Thoracic aorta (tissue), 2 donors: ENCODE data around the gene CACTIN. TPM values are rescaled to one million over a fixed set of nuclear protein-coding genes. Genes with fewer than 3 reads are reported as not detected.
"Not testable (repeated sequence)": the region's sequence is repeated elsewhere in the genome, so short reads cannot be mapped to it uniquely, and the experiment has no call there.

ENCODE experiments used
- ATAC-seq: fragments of 150-250 bp; one replicate; pipeline ENCODE4 v1.8.0; 2017; ENCODE audit warnings: low read depth; ENCODE audit not compliant: insufficient number of reproducible peaks, low FRiP score
- DNase-seq: peaks from one replicate; pipeline ENCODE4 v3.0.0-alpha.2; 2020; ENCODE audit warnings: low spot score
- H3K27ac ChIP-seq, 2 donors: fragments of 200-600 bp; sonication (generic); 1 replicate in 1 of 2; 2 replicates in 1 of 2; pipeline ENCODE4 v1.5.1; 2016; ENCODE audit warnings: mild to moderate bottlenecking in 2 of 2, moderate library complexity in 2 of 2
- H3K27me3 ChIP-seq: fragments of 200-600 bp; sonication (generic); replicated peaks from 2 replicates; pipeline ENCODE4 v1.6.0; 2016; ENCODE audit warnings: mild to moderate bottlenecking; ENCODE audit not compliant: insufficient read depth
- H3K36me3 ChIP-seq: fragments of 200-600 bp; sonication (generic); one replicate; pipeline ENCODE4 v1.5.1; 2016
- H3K4me1 ChIP-seq, 2 donors: fragments of 200-600 bp; sonication (generic); 1 replicate in 1 of 2; 2 replicates in 1 of 2; pipeline versions ENCODE4 v1.5.1 to v1.6.0; 2016; ENCODE audit warnings: low read depth in 2 of 2, mild to moderate bottlenecking in 1 of 2; ENCODE audit not compliant: control insufficient read depth in 1 of 2
- H3K4me3 ChIP-seq: fragments of 200-600 bp; sonication (generic); 2 replicates; pipeline ENCODE4 v1.5.1; 2016; ENCODE audit warnings: mild to moderate bottlenecking
- H3K9me3 ChIP-seq: fragments of 200-600 bp; sonication (generic); 2 replicates; pipeline ENCODE4 v1.5.1; 2016
- total RNA-seq, 2 donors: library from RNA; depleted of rRNA; stranded (reverse); fragments of >200 nt; gene quantifications; one replicate each; pipeline versions ENCODE4 v1.1.0 to v1.2.3, GENCODE V29; 2016
- TF ChIP-seq, protein P1 (sequence below): fragments of 200-600 bp; sonication (generic); IDR thresholded peaks from one replicate; pipeline ENCODE4 v1.5.1; 2019; ENCODE audit warnings: antibody characterized with exemption

CACTIN gene
- total RNA-seq, 2 donors from 2014 or later: 33.4 to 38.0 TPM

DNA sequence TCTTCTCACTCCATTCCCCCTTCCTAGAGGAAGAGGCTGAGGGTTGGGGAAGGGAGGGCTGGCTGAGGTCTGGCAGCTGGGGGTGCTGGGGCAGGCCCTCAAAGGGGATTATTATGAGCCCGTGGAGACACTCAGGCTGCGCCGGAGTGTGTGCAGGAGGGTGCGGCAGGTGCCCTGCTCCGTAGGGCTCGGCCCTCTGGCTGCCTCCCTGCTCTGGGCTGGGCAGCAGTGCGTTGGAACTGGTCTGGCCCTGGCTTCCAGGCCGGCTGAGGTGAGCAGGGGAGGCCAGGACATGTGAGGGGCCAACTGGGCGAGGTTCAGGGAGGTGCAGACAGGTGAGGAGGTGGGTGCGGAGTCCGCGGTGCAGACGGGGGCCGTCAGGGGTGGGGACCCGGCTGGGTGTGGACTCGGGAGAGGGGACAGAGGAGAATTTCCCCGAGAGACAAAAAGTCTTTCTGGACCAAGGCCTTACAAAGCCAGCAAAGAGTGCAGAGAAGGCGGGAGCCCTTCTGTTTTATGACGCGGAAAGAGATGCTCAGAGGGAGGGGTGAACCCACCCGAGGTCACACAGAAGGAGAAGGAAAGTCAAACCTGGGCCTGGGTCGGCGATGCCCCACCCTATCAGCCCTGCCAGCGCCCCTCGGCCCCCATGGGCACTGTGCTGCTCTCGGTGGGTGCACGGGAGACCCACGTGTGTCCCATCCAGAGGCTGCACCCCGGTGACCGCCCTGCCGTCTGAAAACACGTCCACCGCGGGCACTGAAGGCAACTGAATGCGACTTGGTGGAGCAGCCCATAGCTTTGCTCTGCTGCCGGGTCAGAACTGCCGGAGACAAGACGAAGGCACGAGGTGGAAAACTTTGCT, 42.7 kb upstream of the CACTIN start:
- Histone ChIP-seq H3K4me3 (peak overlapping the region; percentile 68), H3K27ac (peak overlapping the region; percentile 100), H3K9me3 (no peaks in the 10 kb centered on the region), H3K4me1 (peaks cover 32 to 63% of the 10 kb centered on the region in 2 donors), H3K27me3 (no peaks in the 10 kb centered on the region), H3K36me3 (peaks cover 10% of the 10 kb centered on the region)
- ATAC-seq (no peak), DNase-seq (no peak)
- TF ChIP-seq, protein P1, sequence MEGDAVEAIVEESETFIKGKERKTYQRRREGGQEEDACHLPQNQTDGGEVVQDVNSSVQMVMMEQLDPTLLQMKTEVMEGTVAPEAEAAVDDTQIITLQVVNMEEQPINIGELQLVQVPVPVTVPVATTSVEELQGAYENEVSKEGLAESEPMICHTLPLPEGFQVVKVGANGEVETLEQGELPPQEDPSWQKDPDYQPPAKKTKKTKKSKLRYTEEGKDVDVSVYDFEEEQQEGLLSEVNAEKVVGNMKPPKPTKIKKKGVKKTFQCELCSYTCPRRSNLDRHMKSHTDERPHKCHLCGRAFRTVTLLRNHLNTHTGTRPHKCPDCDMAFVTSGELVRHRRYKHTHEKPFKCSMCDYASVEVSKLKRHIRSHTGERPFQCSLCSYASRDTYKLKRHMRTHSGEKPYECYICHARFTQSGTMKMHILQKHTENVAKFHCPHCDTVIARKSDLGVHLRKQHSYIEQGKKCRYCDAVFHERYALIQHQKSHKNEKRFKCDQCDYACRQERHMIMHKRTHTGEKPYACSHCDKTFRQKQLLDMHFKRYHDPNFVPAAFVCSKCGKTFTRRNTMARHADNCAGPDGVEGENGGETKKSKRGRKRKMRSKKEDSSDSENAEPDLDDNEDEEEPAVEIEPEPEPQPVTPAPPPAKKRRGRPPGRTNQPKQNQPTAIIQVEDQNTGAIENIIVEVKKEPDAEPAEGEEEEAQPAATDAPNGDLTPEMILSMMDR: no peak

DNA sequence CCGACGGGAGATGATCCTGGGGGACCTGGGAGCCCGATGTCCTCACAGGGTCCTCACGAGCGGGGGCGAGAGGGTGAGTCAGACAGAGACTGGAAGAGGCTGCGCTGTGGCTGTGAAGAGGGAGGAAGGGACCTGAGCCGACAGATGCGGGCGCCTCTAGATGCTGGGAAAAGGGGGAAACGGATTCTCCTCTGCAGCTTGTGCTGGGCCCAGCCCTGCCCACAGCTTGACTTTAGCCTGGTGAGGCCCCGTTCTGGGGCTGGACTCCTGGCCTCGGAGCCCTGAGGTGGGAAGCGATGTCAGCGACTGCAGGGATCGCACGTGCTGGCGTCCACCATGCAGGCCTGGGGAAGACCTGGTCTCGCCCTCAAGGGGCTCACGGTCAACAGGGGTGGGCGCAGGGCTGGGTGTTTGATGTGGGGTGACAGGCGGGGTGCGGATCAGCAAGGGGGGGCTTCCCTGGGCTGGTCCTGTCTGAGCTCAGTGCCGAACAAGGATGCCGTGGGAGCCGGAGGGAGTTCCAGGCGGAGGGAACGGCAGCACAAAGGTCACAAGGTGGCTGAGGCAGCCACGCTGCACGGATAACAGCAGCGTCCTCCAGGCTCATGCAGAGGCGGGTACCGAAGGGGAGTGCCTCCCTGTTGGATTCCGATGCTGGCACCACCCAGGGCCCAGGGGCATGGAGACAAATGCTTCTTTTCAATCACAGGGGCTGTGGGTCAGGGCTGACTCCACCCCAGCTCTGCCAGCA, 41.9 kb upstream of the CACTIN start:
- peak overlapping the region; percentile 68 for H3K4me3 ChIP-seq
- H3K27ac ChIP-seq: peak overlapping the region; percentile 100
- peaks cover 32 to 63% of the 10 kb centered on the region in 2 donors for H3K4me1 ChIP-seq

DNA sequence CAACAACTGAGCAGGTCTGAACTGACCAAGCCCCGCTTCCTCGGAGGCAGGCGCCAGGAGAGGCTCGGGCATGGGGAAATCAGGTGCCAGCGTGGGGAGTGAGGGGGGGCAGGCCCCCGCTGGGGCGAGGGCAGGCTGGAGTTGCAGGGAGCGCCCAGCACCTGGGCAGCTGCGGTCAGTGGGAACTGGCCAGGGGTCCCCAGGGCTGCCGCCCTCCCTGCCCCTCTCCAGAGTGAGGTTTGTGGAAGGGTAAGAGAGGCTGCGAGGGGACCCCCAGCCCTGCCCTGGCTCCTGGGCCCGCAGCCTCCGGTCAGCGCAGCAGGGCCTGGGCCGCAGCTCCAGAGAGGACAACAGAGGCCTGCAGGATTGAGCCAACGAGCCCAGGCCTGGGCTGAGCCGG, 41.2 kb upstream of the CACTIN start:
- H3K27me3 ChIP-seq: no peaks in the 10 kb centered on the region
- H3K4me1 ChIP-seq: peaks cover 32 to 63% of the 10 kb centered on the region in 2 donors
- H3K9me3 ChIP-seq: no peaks in the 10 kb centered on the region
- ATAC-seq: no peak
- H3K4me3 ChIP-seq: no peak overlapping the region
- peak overlapping the region; percentile 100 for H3K27ac ChIP-seq
- H3K36me3 ChIP-seq: peaks cover 26% of the 10 kb centered on the region
- DNase-seq: no peak
- TF ChIP-seq, protein P1: no peak

More for the DNA sequence above, 41.9 kb upstream of the CACTIN start:
- ATAC-seq (no peak), DNase-seq (no peak)
- Histone ChIP-seq H3K36me3 (peaks cover 18% of the 10 kb centered on the region), H3K27me3 (no peaks in the 10 kb centered on the region), H3K9me3 (no peaks in the 10 kb centered on the region)
- TF ChIP-seq, protein P1: no peak

DNA sequence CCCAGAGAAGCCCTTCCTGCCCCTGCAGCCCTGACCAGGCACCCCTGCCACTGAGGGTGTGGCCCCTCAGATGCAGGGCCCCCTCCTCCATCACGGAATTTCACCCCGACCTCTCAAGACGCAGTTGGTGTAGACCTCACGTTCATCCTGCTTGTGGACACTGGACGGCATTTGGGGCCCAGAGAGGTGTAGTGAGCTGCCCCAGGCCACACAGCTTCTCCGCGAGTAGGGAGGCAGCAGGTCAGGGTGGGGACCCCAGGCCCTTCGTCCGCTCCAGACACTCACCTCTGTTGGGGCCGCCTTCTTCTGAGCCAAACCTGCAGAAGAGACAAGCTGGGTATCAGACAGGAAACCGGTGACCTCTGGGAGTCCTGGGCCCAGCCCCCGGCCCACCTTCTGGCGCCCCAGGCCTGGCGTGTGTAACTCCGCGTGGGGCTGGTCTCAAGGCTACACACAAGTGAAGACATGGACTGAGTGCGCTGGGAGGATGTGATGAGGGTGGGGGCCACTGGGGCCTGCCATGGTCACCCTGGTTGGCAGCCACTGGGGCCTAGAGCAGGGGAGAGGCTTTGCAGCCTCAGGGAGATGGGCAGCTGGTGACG, 40.5 kb upstream of the CACTIN start:
- Histone ChIP-seq H3K27ac (peak overlapping the region; percentile 100), H3K27me3 (no peaks in the 10 kb centered on the region), H3K4me3 (no peak overlapping the region), H3K36me3 (peaks cover 32% of the 10 kb centered on the region), H3K4me1 (peaks cover 30 to 58% of the 10 kb centered on the region in 2 donors), H3K9me3 (no peaks in the 10 kb centered on the region)
- ATAC-seq (no peak), DNase-seq (no peak)
- TF ChIP-seq, protein P1: no peak

DNA sequence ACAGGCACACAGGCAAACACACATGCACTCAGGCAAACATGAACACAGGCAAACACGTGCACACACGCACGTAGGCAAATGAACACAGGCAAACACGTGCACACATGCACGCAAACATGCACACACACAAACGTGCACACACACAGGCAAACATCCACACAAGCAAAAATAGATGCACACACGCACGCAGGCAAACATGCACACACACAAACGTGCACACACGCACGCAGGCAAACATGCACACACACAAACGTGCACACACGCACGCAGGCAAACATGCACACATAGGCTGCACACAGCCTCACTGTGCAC, 39.9 kb upstream of the CACTIN start:
- Histone ChIP-seq H3K4me1 (peaks cover 23 to 52% of the 10 kb centered on the region in 2 donors), H3K36me3 (peaks cover 38% of the 10 kb centered on the region)
- not testable (repeated sequence) for DNase-seq, H3K27ac ChIP-seq, ATAC-seq, H3K27me3 ChIP-seq, H3K4me3 ChIP-seq, H3K9me3 ChIP-seq
